Neural progenitor cell (in vitro differentiated cells): ENCODE measurements around the gene CCNYL1.

Source experiments
- CTCF ChIP-seq: fragments of 200-600 bp; sonication (generic); IDR thresholded peaks from 2 replicates; pipeline ENCODE4 v1.5.1; 2017; ENCODE audit warnings: antibody characterized with exemption, mild to moderate bottlenecking
- EZH2 ChIP-seq: fragments of 200-600 bp; sonication (generic); IDR thresholded peaks from 2 replicates; pipeline ENCODE4 v1.6.1; 2017; ENCODE audit warnings: antibody characterized with exemption, mild to moderate bottlenecking, moderate library complexity
- EZH2phosphoT487 ChIP-seq: fragments of 200-600 bp; sonication (generic); IDR thresholded peaks from 2 replicates; pipeline ENCODE4 v1.6.1; 2017; ENCODE audit warnings: antibody characterized with exemption

- TF ChIP-seq CTCF (no peak), EZH2 (no peak), EZH2phosphoT487 (no peak)
Measured at GRCh38 chr2:207695293-207695692, 16.1 kb upstream of the CCNYL1 start.
